Mesenchymal stem cell (in vitro differentiated cells and primary cell): Measurements from ENCODE around the gene ERC2.

ENCODE experiments used
- DNase-seq: peaks from one replicate; pipeline ENCODE4 v3.0.0-alpha.2; 2013
- H2AFZ ChIP-seq: one replicate; pipeline ENCODE4 v1.6.1; 2013; ENCODE audit warnings: low read depth, mild to moderate bottlenecking, control low read depth, inconsistent platforms, low read length, moderate library complexity
- H2AK5ac ChIP-seq: 2 replicates; pipeline ENCODE4 v1.6.1; 2013; ENCODE audit warnings: low read length, moderate library complexity, mild to moderate bottlenecking, inconsistent platforms; ENCODE audit not compliant: severe bottlenecking
- H2BK120ac ChIP-seq: one replicate; pipeline ENCODE4 v1.6.1; 2013; ENCODE audit warnings: low read depth, mild to moderate bottlenecking, inconsistent platforms, low read length, moderate library complexity
- H2BK12ac ChIP-seq, 2 experiments: one replicate each; pipeline ENCODE4 v1.6.1; 2013; ENCODE audit warnings: inconsistent platforms in 2 of 2, low read length in 2 of 2, mild to moderate bottlenecking in 2 of 2, moderate library complexity in 2 of 2, control low read depth in 1 of 2
- H2BK15ac ChIP-seq: one replicate; pipeline ENCODE4 v1.6.1; 2013; ENCODE audit warnings: mild to moderate bottlenecking, low read depth, inconsistent platforms; ENCODE audit not compliant: poor library complexity, severe bottlenecking
- H2BK5ac ChIP-seq: 2 replicates; pipeline ENCODE4 v1.6.1; 2013; ENCODE audit warnings: low read depth, mild to moderate bottlenecking, low read length, control low read depth, inconsistent platforms; ENCODE audit not compliant: poor library complexity, severe bottlenecking
- H3K14ac ChIP-seq, 2 experiments: one replicate each; pipeline ENCODE4 v1.6.1; 2013; ENCODE audit warnings: inconsistent platforms in 2 of 2, low read length in 2 of 2, control low read depth in 1 of 2, mild to moderate bottlenecking in 1 of 2, moderate library complexity in 1 of 2
- H3K18ac ChIP-seq, 2 experiments: one replicate each; pipeline ENCODE4 v1.6.1; 2013; ENCODE audit warnings: inconsistent platforms in 2 of 2, low read length in 2 of 2, control low read depth in 1 of 2, low read depth in 1 of 2, mild to moderate bottlenecking in 1 of 2
- H3K23ac ChIP-seq, 2 experiments: one replicate each; pipeline ENCODE4 v1.6.1; 2013; ENCODE audit warnings: inconsistent platforms in 2 of 2, low read length in 2 of 2, mild to moderate bottlenecking in 2 of 2, moderate library complexity in 2 of 2, control low read depth in 1 of 2
- H3K27ac ChIP-seq: 2 replicates; pipeline ENCODE4 v1.5.1; 2013; ENCODE audit warnings: mild to moderate bottlenecking, moderate library complexity, low read length, control low read depth, inconsistent platforms; ENCODE audit not compliant: poor library complexity, severe bottlenecking
- H3K27me3 ChIP-seq, 2 experiments: 2 replicates each; pipeline versions ENCODE4 v1.6.1 to v1.7.0; 2013; ENCODE audit warnings: low read length in 2 of 2, mild to moderate bottlenecking in 2 of 2, moderate library complexity in 2 of 2, control low read depth in 1 of 2, inconsistent platforms in 1 of 2; ENCODE audit not compliant: control insufficient read depth in 1 of 2, insufficient read depth in 1 of 2
- H3K36me3 ChIP-seq, 2 experiments: 2 replicates each; pipeline versions ENCODE4 v1.6.1 to v1.7.0; 2013; ENCODE audit warnings: low read length in 2 of 2, control low read depth in 1 of 2, inconsistent platforms in 1 of 2, low read depth in 1 of 2, mild to moderate bottlenecking in 1 of 2; ENCODE audit not compliant: insufficient read depth in 2 of 2, control insufficient read depth in 1 of 2
- H3K4ac ChIP-seq, 2 experiments: one replicate each; pipeline ENCODE4 v1.6.1; 2013; ENCODE audit warnings: inconsistent platforms in 2 of 2, low read length in 2 of 2, mild to moderate bottlenecking in 2 of 2, moderate library complexity in 2 of 2, control low read depth in 1 of 2, low read depth in 1 of 2
- H3K4me1 ChIP-seq: 2 replicates; pipeline ENCODE4 v1.6.1; 2013; ENCODE audit warnings: low read depth, low read length, control low read depth; ENCODE audit not compliant: control insufficient read depth, insufficient read depth
- H3K4me2 ChIP-seq: 2 replicates; pipeline ENCODE4 v1.6.1; 2013; ENCODE audit warnings: low read length, mild to moderate bottlenecking, inconsistent platforms; ENCODE audit not compliant: poor library complexity, severe bottlenecking
- H3K4me3 ChIP-seq, 2 experiments: 2 replicates each; pipeline versions ENCODE4 v1.5.1 to v1.7.0; 2013; ENCODE audit warnings: low read length in 2 of 2, mild to moderate bottlenecking in 2 of 2, control low read depth in 1 of 2, low read depth in 1 of 2; ENCODE audit not compliant: insufficient read depth in 1 of 2
- H3K79me1 ChIP-seq: replicated peaks from 2 replicates; pipeline ENCODE4 v1.6.1; 2013; ENCODE audit warnings: mild to moderate bottlenecking, control low read depth, low read length, inconsistent platforms; ENCODE audit not compliant: poor library complexity, severe bottlenecking
- H3K9ac ChIP-seq: 2 replicates; pipeline ENCODE4 v1.7.0; 2013; ENCODE audit warnings: mild to moderate bottlenecking, low read length, moderate library complexity
- H3K9me3 ChIP-seq: 2 replicates; pipeline ENCODE4 v1.7.0; 2013; ENCODE audit warnings: mild to moderate bottlenecking, low read length; ENCODE audit not compliant: control insufficient read depth
- H4K8ac ChIP-seq: one replicate; pipeline ENCODE4 v1.6.1; 2013; ENCODE audit warnings: inconsistent platforms, mild to moderate bottlenecking, low read length, moderate library complexity
- H4K91ac ChIP-seq: one replicate; pipeline ENCODE4 v1.6.1; 2013; ENCODE audit warnings: mild to moderate bottlenecking, low read length, inconsistent platforms
- WGBS: methylation state at CpG from one replicate; pipeline ENCODE4 v1.1.7; 2013; ENCODE audit warnings: mixed read lengths; 5-methylcytosine and 5-hydroxymethylcytosine counted together

The ERC2 gene

DNA sequence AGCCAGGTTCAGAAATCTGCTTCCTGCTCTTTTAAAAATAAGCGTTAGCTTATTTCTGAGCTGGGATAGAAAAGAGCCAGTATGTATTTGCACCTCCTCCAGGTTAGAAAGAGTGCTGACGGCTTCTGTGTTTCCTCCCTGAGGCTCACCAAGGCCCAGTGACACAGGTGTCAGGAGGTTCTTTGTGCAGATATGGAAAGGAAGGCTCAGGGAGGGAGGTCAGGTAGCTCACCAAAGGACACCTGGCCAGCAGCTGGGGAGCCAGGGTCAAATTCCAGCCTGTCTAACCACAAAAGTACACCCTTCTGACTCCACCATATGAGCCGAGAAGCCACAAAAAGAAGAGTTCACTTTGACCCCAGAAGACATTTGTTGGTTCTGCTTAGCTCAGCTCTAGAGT lies 780.1 kb downstream of the ERC2 start:
- H2BK120ac ChIP-seq, result no peak overlapping the region
- H3K4ac ChIP-seq, result no peak overlapping the region
- H3K23ac ChIP-seq, result no peak overlapping the region
- H3K36me3 ChIP-seq, result no peaks in the 10 kb centered on the region
- no peak overlapping the region for H3K14ac ChIP-seq
- peak overlapping the region in 1 of 2 experiments; percentile 59 for H2BK12ac ChIP-seq
- no peaks in the 10 kb centered on the region for H3K79me1 ChIP-seq
- H2AK5ac ChIP-seq, result no peak overlapping the region
- H2AFZ ChIP-seq, result no peak overlapping the region
- peaks cover 6% of the 10 kb centered on the region for H3K4me1 ChIP-seq
- no peak overlapping the region for H4K8ac ChIP-seq
- no peak overlapping the region for H2BK15ac ChIP-seq
- no peak for DNase-seq
- H3K9me3 ChIP-seq, result no peaks in the 10 kb centered on the region
- H3K4me3 ChIP-seq, result no peak overlapping the region
- no peak overlapping the region for H2BK5ac ChIP-seq
- no peak overlapping the region for H3K4me2 ChIP-seq
- no peak overlapping the region for H3K18ac ChIP-seq
- H3K9ac ChIP-seq, result no peak overlapping the region
- peaks cover 0 to 21% of the 10 kb centered on the region in 2 experiments for H3K27me3 ChIP-seq
- no peak overlapping the region for H4K91ac ChIP-seq
- WGBS, result 96% methylated on average over 3 of the region's 3 CpGs
- no peak overlapping the region for H3K27ac ChIP-seq

DNA sequence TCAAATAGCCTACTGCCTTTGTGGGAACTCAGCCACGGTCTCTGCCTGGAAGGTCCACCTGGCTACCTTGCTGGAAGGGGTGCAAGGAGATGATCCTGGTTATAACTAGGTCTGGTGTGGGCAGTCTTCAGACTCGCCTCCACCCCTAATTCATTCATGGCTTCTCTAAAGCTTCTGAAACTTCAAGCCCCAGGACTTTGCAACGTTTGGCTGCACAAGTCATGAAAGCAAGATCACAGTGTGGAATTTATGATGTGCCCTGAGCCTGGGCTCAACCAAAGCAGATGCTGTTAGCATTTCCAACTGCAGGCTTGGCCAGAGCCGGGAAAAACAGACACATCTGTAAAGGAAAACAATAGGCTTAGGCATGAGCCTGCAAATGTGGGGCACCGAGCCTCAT lies 780.7 kb downstream of the ERC2 start:
- no peak overlapping the region for H3K4me3 ChIP-seq
- no peak overlapping the region for H3K9ac ChIP-seq
- H2BK5ac ChIP-seq, result no peak overlapping the region
- no peak overlapping the region for H3K27ac ChIP-seq
- H3K27me3 ChIP-seq, result peaks cover 0 to 21% of the 10 kb centered on the region in 2 experiments
- no peak overlapping the region for H2BK15ac ChIP-seq
- no peak overlapping the region for H3K23ac ChIP-seq
- no peak overlapping the region for H2BK120ac ChIP-seq
- DNase-seq, result no peak
- no peak overlapping the region for H4K8ac ChIP-seq
- H3K9me3 ChIP-seq, result no peaks in the 10 kb centered on the region
- H3K4me1 ChIP-seq, result peaks cover 5% of the 10 kb centered on the region
- peak overlapping the region in 1 of 2 experiments; percentile 28 for H3K18ac ChIP-seq
- no peak overlapping the region for H2AFZ ChIP-seq
- H3K36me3 ChIP-seq, result no peaks in the 10 kb centered on the region
- H3K14ac ChIP-seq, result no peak overlapping the region
- WGBS, result 44% methylated on average over 5 of the region's 5 CpGs
- H3K4ac ChIP-seq, result no peak overlapping the region
- no peak overlapping the region for H2AK5ac ChIP-seq
- H3K4me2 ChIP-seq, result no peak overlapping the region
- peak overlapping the region in 1 of 2 experiments; percentile 70 for H2BK12ac ChIP-seq
- no peaks in the 10 kb centered on the region for H3K79me1 ChIP-seq
- no peak overlapping the region for H4K91ac ChIP-seq

DNA sequence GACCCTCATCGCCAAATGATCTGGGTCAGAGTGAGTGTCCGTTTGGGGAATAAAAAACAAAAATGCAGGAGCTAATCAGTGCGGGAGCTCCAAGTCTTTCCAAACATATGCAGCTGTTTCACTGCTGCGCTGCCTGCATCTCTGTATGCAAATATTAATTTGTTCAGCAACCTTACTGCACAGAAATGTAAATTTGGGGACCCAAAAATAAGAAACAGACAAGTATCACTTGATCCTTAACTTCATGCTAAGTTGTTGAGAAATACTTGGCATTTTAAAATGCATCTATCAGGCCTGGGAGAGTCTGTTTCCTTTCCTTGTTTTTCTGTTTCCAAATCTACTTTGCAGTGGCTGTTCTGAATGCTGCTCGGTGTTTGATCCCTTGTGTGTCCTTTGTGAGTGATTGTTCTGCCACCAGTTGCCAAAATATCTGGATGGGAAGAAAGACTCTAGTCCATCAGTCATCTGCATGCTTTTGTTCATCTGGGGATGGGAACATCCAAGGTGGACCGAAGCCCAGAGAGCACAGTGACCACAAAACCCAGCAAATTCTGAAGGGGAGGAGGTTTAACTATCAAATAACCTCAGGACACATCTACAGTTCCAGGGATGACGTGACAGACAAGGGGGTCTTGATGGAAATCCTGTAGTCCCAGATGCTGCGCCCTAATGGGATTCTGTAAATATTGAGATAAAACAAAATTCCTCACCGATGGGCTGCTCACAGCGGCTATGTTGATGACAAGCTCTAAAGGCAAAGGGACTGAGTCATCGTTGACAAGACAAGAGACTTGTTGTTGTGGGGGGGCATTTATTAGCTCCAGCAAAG lies 781.6 kb downstream of the ERC2 start:
- no peak overlapping the region for H3K9ac ChIP-seq
- no peaks in the 10 kb centered on the region for H3K9me3 ChIP-seq
- no peak overlapping the region for H2AK5ac ChIP-seq
- no peak overlapping the region for H2BK12ac ChIP-seq
- no peak overlapping the region for H2BK5ac ChIP-seq
- no peak overlapping the region for H3K23ac ChIP-seq
- H3K79me1 ChIP-seq, result no peaks in the 10 kb centered on the region
- H4K91ac ChIP-seq, result no peak overlapping the region
- no peak overlapping the region for H2BK120ac ChIP-seq
- peaks cover 0 to 21% of the 10 kb centered on the region in 2 experiments for H3K27me3 ChIP-seq
- H3K27ac ChIP-seq, result no peak overlapping the region
- peaks cover 5% of the 10 kb centered on the region for H3K4me1 ChIP-seq
- no peaks in the 10 kb centered on the region for H3K36me3 ChIP-seq
- no peak overlapping the region for H3K4me3 ChIP-seq
- no peak overlapping the region for H2AFZ ChIP-seq
- H2BK15ac ChIP-seq, result no peak overlapping the region
- no peak overlapping the region for H3K4ac ChIP-seq
- DNase-seq, result peak; percentile 83
- peak overlapping the region in 1 of 2 experiments; percentile 25 for H3K18ac ChIP-seq
- H3K4me2 ChIP-seq, result no peak overlapping the region
- no peak overlapping the region for H4K8ac ChIP-seq
- H3K14ac ChIP-seq, result no peak overlapping the region
- 20% methylated on average over 10 of the region's 11 CpGs for WGBS

DNA sequence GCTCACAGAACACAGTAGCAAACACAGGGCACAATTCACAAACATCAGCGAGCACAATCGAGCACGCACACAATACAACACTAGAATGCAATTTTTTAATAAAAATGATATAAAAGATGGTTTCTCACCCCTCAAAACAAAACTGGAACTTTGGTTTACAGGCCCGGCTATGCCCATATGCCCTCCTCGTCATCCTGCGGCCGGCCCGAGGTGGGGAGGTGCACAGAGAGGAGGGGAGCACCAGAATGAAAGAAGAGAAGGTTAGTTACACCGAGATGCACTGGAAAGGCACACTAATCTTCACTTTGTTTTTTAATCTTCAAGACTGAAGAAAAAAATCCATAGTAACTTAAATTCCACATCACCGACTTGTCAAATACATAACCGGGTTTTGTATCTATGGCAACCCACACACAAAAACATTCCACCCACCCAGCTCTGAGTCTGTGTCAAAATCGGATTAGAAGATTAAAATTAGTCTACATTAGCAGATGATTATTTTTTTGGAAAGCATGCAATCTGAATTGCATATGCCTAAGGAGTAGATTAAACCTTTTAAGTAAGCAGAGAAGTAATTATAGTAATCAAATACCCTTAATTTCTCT lies 784.5 kb downstream of the ERC2 start:
- H2BK15ac ChIP-seq, result no peak overlapping the region
- H3K23ac ChIP-seq, result no peak overlapping the region
- no peak overlapping the region for H3K4me2 ChIP-seq
- peaks cover 0 to 20% of the 10 kb centered on the region in 2 experiments for H3K27me3 ChIP-seq
- 83% methylated on average over 3 of the region's 12 CpGs for WGBS
- no peak overlapping the region for H3K27ac ChIP-seq
- H2BK5ac ChIP-seq, result no peak overlapping the region
- H3K4me1 ChIP-seq, result peaks cover 3% of the 10 kb centered on the region
- H3K18ac ChIP-seq, result peak overlapping the region in 1 of 2 experiments; percentile 2
- H2BK12ac ChIP-seq, result no peak overlapping the region
- no peak overlapping the region for H2AK5ac ChIP-seq
- no peaks in the 10 kb centered on the region for H3K79me1 ChIP-seq
- H3K4me3 ChIP-seq, result no peak overlapping the region
- H3K14ac ChIP-seq, result no peak overlapping the region
- H3K9ac ChIP-seq, result no peak overlapping the region
- H3K9me3 ChIP-seq, result no peaks in the 10 kb centered on the region
- H4K8ac ChIP-seq, result no peak overlapping the region
- no peak overlapping the region for H2BK120ac ChIP-seq
- no peak overlapping the region for H4K91ac ChIP-seq
- no peak for DNase-seq
- H2AFZ ChIP-seq, result no peak overlapping the region
- H3K4ac ChIP-seq, result no peak overlapping the region
- H3K36me3 ChIP-seq, result no peaks in the 10 kb centered on the region
